MV-4-11 (cell line): ENCODE data around the gene ZBTB46.

ENCODE experiments used
- DNase-seq: peaks from one replicate; lab custom pipeline; 2025; lab: John Stamatoyannopoulos, UW

Gene ZBTB46

DNA sequence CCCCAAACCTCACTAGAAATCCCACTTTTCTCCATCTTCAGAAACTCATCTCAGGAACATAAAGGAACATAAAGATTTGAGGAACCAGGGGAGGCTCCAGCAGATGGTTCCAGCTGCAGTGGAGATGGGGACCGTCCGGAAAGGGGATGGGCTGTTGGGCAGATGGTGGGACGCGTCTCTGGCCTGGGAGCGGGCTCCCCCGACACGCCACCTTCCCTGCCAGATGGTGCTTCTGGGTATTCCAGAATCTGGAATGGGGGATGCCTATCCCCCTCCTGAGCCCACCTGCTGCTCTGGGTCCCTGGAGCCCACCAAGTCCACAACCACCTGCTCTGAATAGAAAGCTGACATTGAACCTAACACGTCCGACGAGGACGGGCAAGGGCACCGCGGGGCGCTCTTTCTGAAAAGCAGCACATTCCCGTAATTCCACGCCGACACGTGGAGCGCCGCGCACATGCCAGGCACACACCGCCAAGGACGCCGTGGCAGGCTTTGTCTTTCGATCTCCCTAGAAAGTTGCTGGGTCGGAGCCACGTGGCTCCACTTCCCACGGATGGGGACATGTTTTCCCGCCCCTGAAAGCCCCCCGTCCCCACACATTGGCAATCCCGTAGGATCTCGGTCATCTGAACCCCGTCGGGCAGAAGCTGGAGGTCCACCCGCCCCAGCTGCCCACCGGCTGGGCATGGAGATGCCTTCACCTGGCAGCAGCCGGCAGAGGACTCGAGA lies 64.2 kb downstream of the ZBTB46 start:
- no peak for DNase-seq

DNA sequence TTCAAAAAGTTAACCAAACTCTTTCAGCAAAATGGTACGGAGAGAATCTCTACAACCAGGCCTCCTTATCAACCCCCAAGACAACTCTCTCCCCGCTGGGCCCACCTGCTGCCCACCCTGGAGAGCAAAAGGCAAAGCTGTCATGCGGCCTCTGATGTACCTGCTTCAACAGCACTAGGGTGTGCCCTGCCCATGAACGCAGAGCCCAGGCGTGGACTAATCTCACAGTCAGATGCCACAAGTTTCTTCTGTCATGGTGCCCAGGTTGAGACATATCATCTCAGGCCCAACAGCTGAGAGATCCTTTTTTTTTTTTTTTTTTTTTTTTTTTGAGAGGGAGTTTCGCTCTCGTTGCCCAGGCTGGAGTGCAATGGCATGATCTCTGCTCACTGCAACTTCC lies 65.2 kb downstream of the ZBTB46 start:
- DNase-seq, result no peak

DNA sequence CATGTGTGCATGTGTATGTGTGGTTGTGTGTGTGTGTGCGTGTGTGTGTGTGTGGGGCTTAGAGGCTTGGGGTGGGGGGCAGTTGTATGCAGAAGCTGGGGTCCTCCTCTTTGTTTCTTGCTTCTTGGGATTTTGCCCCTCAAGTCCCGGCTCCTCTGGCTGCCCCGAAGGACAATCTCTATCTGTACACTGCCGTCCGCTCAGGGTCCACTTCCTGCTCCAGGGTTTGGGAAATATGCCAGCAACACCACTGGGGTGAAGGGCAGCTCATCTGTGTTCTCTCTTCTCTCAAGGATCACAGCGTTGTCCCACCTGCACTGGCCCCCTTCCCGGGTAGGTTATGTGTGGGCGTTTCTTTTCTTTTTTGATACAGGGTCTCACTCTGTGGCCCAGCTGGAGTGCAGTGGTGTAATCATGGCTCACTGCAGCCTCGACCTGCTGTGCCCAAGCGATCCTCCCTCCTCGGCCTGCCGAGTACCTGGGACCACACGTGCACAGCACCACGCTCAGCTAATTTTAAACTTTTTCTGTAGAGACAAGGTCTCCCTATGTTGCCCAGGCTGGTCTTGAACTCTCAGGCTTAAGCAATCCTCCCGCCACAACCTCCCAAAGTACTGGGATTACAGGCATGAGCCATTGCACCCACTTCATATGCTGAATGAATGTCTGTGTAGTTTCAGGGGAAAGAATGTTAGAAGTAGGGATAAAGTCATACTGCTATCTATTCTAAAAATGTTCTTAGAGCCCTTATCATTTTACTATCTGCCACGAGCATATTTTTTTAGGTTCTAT lies 65.8 kb downstream of the ZBTB46 start:
- no peak for DNase-seq

DNA sequence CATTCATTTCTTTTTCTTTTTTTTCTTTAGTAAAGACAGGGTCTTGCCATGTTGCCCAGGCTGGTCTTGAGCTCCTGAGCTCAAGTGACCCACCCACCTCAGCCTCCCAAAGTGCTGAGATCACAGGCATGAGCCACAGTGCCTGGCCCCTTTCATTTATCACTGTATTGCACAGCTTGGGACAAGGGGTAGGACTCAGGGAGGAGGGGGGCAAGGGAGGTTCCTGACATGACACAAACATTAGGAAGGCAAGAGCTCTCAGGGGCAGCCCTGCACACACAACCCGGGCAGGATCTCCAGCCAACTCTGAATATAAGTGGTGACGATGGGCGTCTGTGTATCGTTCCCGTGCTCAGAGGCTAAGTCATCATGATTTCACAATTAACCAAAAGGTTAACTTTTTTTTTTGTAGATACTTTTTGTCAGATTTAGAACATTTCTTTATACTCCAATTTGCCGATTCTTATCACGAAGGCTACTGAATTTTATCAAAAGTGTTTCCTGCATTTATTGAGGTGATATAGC lies 71.6 kb downstream of the ZBTB46 start:
- DNase-seq, result no peak

DNA sequence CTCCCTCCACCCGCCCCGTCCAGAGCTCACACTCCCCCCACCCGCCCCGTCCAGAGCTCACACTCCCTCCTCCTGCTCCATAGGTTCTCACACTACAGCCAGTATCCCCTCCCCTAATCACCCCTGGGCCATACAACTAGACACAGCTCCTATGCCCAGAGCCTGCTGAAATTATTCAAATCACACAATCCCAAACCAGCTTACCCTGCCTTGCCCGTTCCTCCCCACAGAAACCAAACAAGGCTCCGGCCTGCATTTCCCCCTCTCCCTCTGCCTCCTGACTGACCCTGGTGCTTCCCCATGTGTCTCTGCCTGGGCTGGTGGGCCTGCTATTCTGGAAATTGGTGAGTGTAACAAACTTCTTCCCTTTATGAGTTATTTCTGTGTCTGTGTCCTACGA lies 72.9 kb downstream of the ZBTB46 start:
- no peak for DNase-seq

DNA sequence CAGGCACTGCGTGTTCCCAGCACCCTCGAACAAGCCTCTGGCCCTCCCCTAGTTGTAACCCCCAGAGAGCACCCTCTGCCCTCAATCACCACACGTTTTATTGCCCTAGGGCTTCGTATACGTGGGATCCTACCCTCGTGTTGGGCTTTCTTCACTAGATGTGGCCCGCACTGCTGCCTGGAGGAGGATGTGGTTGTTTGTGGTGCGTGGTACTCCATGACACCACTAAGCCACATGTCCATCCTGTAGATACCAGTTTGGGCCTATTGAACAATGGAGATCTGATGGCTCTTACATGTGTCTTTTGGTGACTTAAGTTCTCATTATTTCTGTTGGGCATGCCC lies 74.4 kb downstream of the ZBTB46 start:
- peak; percentile 73 for DNase-seq

DNA sequence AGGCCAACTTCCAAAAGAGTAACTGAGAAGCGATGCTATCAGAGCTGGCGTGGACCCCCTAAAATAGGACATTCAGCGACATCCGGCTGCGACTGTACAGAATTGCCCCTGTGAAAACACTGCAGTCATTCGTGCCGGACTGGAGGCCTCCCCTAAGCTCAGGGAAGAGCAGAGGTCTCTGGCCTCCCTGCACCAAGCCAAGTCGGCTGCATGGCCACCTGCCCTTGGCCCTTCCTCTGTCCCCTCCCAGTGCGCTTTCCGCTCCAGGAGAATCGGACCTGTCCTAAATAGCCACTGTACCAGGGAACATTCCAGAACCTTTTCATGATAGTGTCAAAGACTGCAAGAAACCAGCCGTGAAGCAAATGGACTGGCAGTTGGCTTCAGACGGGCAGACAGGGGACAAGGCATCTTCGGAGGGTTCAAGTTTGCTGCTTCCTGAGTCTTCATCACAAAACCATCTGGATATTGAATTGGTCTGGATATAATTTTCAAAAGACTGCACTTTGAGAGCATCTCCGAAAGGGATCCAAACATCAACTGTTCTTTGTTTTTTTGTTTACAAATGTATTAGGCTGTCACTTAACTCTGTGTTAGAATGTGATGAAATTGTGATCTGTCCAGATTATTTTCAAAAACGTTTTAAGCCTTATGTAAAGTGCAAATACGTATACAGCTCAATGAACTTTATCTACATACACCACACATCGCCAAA lies 75.0 kb downstream of the ZBTB46 start:
- no peak for DNase-seq

DNA sequence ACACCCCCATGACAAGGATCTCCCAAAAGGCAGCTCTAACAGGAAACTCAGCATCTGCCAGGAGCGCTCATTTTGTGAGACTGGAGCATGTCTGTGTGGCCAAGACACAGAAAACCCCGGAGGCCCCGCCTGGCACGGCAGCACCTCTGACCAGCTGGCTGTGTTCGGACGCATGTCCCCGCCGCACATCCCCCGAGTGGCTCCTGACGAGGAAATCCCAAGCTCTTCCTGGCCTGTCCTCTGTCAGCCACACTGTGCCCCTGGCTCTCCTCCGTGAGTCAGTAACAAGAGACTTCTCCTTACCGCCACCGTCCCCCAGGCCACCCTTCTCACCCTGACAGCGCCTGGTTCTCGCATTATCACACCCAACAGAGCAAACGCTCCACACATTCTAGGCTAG lies 77.1 kb downstream of the ZBTB46 start:
- no peak for DNase-seq

DNA sequence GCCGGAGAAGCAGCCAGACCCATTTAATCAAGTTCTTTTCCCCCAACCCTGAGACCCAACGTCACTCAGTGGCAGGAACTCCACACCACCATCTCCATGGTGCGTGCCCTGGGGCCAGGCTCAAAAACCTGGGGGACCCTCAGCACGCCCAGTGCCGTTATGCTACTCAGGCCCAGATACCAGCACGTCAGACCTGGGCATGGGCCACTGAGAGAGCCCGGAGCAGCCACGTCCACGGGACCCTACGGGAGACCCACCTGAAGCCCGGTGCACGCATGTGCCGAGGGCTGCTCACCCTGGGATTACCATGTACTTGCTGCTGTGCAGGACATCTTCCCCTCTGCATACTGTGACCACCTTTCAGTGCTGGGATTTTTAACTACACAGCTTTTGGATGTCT lies 77.7 kb downstream of the ZBTB46 start:
- no peak for DNase-seq

DNA sequence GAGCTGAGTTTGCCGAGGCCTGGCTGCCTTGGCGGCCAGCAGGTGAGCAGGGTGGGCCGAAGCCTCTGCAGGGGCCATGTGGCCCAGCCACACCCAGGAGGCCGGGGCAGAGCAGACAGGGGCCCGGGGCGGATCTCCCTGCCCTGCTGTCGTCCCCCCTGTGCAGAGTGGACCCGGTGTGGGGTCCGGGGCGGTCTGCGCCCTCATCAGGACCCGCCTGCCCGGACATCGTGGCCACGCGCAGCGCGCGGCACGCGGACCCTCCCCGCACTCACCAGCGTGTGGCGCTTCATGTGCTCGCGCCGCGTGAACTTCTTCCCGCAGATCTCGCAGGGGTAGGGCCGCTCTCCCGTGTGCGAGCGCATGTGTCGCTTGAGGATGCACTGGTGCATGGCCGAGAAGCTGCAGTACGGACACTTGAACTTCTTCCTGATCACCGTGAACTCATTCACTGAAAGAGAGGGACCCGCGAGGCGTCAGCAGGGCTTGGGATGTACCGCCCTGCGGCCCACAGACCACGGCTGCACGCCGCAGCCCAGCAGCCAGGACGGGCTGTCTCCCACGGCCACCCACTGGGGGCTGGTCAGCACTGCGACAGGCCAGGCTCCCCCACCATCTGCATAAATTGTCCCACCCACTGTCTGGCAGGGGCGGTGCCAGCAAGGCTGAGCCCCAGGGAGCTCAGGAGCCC lies 78.5 kb downstream of the ZBTB46 start:
- no peak for DNase-seq

DNA sequence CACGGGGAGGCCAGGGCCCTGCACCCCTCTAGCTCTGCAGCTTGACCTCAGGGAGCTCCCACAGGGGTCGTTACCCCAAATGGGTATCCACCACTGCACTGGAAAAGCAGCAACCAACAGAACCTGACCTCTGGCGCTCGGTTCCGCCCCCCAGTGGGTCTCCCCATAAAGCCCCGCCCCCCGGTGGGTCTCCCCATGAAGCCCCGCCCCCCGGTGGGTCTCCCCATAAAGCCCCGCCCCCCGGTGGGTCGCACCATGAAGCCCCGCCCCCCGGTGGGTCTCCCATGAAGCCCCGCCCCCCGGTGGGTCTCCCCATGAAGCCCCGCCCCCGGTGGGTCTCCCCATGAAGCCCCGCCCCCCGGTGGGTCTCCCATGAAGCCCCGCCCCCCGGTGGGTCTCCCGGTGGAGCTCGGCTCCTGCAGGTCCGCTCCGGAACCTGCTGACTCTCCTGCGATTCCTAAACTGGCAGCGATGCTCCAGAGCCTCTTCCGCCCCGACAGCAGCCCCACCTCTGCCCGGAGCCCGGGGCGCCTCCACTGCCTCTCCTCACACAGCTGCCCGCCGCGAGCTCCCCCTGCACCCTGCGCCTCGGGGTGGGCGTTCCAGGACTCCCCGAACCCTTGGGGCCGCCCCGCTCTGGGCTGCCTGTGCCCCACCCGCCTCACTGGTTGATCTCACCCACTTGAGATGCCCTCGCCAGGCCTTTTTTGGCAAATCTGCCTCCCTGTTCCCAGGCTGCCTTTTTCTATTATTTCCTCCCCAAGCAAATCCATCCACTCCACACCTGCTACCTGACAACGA lies 79.4 kb downstream of the ZBTB46 start:
- no peak for DNase-seq

DNA sequence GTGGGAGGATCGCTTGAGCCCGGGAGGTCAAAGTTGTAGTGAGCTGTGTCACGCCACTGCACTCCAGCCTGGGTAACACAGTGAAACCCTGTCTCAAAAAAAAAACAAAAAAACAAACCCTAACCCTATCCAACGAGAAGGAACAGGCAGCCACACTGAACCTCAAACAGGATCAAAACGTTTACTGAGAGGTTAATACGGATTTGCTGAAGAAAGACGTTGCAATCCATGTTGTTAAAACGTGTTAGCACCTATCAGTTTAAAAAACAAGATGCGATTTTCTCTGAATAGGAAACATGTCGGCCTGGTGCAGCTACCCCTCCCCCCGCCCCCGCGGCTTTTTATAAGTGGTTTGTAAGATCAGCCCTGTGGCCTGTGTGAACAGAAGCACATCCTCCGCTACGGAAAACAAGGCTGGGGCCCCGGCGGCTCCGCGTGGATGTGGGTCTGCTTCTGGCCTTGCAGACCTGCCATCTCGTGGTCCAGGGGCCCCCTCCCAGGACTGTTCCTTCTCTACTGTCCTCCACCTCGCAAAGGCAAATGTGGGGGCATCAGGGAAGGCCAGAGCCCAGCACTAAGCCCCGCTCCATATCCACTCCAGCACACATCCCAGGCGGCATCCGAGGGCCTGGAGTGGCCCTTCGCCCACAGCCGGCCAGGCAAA lies 80.1 kb downstream of the ZBTB46 start:
- peak; percentile 39 for DNase-seq

DNA sequence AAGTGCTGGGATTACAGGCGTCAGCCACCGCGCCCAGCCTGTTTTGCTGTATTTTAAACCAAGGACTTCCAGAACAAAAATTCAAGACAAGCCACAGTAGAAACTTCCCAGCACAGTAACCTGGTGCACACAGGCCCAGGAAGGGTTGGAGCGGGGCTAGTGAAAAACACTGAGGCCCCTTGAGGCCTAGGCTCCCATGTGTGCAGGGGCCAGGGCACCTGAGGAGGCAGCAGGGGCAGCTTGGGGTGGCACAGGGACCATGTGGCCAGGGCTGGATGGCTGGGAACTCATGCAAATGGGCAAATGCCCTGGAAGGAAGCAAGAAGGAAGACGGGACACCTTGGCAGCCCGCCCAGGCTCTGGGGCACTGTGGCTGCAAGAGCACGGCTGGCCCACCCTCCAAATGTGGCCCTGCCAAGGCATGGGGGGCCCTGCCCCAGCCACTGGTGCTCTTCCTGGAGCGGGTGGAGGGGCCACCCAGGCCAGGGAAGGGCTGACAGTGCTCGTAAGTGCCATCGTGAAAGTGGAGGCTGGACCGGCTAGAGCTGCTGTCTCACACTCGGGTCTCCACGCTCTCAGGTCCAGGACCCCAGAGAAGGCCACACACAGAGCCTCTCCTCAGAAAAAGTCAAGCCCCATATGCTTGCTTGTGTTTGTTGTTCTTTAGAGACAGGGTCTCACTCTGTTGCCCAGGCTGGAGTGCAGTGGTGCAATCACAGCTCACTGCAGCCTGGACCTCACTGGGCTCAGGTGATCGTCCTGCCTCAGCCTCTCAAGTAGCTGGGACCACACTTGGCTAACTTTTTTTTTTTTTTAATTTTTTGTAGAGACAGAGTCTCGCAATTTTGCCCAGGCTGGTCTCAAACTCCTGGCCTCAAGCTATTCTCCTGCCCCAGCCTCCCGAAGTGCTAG lies 81.2 kb downstream of the ZBTB46 start:
- no peak for DNase-seq

DNA sequence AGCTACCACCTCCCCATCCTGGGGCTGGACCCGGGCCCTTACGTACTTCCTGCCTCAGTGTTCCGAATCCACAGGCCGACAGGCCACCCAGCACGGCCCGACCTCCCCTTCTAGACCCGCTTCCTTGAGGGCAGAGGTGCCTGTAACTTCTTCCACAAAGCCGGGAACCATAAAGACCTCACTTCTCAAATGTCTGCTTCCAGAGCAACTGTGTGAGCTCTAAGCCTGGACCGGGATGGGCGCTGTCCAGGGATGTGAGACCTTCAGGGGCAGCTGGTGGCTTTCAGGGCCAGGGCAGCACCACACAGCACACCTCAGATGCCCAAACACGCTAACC lies 82.2 kb downstream of the ZBTB46 start:
- no peak for DNase-seq

DNA sequence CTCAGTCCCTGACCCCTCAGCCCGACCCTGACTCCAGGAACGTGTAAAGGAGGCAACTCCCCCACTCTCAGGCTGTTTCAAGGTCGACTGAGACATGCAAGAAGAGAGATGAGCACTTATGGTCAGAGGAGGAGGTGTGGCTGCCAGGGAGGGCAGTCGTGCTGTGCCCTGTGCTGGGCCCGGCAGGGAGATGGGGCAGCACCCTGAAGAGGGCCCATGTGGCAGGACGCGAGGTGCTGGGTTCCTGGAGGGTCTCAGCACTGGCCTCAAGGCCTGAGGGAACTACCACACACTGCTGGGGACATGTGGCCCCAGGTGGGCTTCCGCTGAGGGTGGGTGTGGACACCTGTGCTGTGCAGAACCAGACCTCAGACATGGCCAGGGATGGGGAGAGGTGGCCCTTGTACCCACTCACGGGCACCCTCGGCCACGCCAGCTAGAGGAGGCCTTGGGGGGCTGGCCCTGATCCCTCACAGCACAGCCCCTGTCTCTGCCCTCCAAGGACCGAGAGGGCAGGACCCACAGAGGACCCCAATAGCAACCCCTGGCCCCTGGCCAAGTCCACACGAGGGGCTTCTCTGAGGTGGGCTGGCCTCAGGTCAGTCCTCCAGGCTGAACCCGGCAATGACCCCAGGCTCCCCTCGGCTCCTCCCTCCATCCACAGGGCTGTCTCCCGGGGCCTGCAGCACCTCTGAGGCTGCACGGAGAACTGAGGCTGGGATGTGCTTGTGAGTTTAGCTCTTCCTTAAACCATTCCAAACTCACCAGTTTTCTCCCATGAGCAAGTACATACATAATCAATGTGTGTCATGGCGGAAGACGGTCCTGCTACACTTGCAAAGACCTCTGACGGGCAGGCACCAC lies 82.8 kb downstream of the ZBTB46 start:
- no peak for DNase-seq

DNA sequence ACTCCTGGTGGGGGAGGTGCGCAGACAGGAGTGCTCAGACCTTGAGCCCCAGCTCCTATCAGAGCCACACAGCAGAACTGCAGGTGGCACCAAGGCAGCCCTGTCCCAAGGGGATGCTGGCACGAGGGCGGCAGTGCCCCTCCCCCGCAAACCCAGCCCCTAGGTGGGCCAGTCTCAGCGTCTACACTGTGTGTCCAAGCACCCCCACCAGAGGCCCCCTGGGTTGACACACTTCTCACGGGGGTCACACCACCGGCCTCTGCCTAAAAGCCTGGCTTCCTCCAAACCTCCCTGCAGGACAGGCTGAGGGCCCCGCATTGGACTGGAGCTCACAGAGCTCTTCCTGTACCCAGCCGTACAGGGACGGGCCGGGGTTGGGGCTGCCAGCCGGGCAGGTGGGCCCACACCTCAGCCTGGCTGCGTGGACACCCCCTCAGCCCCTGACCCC lies 83.4 kb downstream of the ZBTB46 start:
- DNase-seq, result no peak

DNA sequence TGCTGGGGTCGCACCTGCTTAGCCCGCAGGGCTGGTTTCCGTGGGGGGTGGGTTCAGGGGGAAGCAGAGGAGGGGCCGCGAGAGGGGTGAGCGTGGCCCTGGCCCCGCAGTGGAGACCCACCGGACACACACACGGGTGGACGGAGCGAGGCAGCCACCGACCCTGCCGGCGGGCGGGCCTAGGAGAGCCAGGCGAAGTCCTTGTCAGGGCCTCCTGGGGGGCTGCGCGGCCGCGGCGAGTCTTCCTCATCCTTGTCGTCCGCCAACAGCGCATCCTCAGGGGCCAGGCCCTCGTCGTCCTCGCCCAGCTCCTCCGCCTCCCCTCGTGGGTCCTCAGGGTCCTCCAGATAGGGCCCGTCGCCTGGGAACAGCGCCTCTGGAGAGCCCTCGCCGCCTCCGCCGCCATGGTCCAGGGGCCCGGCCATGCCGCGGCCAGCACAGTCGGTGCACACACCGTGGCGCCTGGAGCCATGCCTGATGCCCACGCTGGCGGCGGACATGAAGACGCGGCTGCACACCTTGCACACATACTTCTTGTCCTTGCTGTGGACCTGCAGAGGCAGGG lies 84.2 kb downstream of the ZBTB46 start:
- no peak for DNase-seq

DNA sequence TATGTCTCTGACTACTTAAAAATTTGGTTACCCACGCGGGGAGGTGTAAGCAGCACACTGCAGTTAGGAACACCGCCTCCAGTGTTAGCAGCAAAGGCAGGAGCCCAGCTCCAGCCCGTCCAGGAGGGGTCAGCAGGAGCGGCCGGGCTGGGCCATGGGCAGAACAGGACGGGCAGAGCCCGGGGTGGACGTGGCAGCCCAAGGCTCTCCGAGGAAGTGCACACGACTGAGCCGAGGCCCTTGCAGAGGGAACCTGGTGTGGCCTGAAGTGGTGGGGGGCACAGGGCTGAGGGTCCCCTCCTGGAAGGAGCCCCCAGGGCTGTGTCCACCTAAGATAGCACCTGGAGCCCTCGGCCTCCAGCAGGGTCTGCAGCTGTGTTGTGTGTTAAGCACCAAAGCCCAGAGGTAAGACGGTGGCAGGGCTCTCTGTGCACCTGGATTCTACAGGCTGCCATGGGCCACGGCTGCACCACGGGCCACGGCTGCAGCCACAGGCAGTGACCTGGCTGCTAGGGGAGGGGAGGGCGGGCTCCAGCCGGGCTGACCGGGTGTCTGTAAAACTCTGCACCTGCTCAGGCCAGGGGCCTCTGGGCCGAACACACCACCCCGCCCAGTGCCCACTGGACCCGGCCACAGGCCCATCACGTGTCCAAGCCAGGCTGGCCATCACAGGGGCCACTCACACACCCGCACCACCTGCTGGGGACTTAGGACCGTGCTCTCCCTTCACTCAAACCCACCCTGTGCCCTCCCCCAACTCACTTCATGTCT lies 84.9 kb downstream of the ZBTB46 start:
- DNase-seq, result no peak
